ENCODE measurements around the gene EDIL3. TPM values are rescaled to one million over a fixed set of nuclear protein-coding genes. Genes with fewer than 3 reads are reported as not detected.
"Not testable (repeated sequence)": the region's sequence is repeated elsewhere in the genome, so short reads cannot be mapped to it uniquely, and the experiment has no call there.

EDIL3 gene
- polyA plus RNA-seq, 3 donors, result 44.2 to 46.8 (median 44.6) TPM

DNA sequence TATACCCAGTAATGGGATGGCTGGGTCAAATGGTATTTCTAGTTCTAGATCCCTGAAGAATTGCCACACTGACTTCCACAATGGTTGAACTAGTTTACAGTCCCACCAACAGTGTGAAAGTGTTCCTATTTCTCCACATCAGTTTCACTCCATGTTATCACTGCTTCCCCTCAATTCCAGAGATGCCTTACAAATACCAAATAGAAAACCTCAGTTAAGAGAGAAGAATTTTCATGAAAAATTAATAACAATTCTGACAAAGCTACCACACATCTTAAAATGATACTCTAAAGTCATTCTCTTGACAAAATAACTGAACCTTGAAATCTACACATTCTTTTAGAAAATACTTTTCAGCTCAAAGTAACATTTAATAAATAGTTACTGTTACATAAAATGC lies 74.8 kb downstream of the EDIL3 start:
- DNase-seq, result not testable (repeated sequence)

DNA sequence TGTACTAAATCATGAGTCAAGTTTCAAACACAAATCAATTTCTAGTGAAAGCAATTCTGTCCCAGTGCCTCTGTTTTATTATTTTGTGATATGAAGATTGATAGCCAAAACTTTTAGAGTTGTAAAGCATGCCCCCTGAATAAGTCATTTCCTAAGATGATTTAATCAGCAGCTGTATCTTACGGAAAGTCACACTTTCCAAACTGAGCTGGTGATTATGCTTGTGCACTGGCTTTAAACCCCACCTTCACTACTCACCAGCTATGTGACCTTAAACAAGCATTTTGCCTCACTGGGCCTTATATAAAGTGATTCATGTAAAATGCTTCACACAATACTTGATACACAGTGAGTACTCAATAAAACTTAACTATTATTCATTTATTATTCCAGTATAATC lies 78.1 kb downstream of the EDIL3 start:
- no peak for DNase-seq

GRCh38 chr5:84304599-84304998 lies 80.1 kb downstream of the EDIL3 start:
- no peak for DNase-seq

- DNase-seq, result no peak
These were observed 81.4 kb downstream of the EDIL3 start for GRCh38 chr5:84303315-84303714.

DNA sequence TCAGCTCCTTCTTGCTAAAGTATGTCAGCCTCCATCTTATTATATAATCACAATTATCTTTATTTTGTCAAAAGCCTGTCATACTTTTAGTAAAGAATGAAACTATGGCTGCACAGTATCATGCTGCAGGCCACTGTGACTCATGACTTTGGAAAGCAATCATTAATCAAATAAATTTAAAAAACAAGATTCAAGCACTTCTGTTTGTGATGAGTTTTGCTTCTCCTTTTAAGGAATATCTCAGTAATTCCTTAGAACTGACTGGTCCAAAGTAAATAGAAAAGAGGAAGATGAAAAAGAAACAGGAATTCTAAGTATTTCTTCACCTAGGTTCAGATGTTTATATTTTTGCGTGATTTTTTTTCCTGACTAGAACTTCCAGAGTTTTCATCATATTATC lies 83.1 kb downstream of the EDIL3 start:
- no peak for DNase-seq

DNA sequence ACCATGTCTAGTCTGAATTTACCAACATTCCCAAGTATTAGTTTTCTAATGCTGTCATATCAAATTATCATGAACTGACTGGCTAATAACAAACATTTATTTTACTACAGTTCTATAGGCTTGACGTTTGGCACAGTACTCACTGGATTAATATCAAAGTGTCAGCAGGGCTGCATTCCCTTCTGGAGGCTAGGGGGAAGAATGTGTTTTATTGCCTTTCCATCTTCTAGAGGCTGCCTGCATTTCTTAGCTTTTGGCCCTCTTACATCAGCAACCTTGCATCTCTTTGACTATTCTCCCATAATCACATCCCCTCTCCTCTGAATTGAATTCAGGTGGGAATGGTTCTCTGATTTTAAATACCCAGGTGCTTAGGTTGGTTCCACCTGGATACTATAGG lies 84.7 kb downstream of the EDIL3 start:
- no peak for DNase-seq

DNA sequence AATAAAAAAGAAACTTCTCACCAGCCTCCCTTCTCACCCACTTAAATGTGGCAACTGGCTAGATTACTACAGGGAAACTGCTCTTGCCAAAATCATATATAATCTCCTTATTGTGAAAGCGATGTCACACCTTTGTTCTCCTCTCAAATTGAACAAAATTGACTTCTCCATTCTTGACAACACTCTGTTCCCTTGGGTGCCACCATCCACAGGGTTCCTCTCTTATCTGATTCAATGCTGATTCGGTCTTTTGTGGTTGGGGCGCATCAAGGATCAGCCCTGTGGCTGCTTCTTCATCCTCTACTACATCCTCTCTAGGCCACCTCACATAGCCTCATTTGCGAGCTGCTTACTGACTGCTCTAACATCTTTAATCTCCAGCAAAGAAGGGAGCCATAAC lies 86.1 kb downstream of the EDIL3 start:
- no peak for DNase-seq

DNA sequence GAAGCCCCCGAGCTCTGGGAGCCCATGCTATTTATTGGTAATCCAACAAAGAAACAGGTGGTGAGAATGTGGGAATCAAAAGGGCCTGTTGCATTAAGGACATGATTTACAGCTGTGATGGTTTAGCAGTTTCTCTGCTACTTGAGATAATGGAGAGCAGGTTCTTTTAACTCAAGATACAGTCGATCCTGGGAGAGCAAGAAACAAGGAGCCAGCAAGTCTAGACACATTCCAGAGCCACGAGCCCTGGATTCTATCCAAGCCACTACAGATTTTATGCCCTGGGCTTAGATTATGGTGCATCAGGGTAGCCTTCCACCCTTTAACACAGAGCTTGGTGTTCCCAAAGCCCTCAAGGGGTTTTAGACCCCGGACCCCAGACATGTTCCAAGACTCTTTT lies 87.0 kb downstream of the EDIL3 start:
- not testable (repeated sequence) for DNase-seq

DNA sequence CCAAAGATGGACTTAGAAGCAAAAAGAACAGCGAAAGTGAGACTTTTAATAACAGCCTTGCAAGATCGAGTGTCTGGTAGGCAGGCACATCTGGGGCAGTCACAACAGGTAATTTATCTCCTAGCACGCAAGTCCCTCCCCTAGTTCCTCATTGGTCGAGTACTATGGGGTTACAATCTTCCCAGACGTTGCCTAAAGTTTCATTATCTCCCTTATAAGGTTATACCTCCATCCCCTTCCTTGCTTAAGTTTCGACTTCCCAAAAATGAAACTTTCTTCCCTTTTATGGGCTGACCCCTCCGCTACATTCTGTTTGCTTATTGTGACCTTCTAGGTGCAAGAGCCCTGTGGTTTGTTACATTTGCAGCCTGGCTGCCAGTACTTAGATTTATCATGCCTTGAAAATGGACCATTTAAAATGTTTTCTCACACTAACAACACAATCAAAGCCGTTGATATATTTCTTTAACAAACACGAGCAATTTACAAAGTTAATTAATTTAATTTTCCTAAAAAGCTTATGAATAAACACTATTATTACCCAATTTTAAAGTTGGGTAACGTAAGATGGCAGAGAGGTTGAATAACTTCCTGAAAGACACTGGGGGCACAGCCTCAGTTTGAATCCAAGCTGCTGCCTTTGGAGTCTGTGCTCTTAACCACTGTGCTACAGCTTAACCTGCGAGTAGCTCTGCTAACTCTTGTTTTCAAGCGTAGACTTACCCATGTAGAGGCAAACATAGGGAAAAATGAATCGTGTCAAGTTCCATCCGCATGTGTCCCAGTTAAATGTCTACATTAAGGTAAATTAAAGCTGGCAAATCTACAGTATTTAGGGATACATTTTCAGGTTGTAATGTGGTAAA lies 91.7 kb downstream of the EDIL3 start:
- no peak for DNase-seq

DNA sequence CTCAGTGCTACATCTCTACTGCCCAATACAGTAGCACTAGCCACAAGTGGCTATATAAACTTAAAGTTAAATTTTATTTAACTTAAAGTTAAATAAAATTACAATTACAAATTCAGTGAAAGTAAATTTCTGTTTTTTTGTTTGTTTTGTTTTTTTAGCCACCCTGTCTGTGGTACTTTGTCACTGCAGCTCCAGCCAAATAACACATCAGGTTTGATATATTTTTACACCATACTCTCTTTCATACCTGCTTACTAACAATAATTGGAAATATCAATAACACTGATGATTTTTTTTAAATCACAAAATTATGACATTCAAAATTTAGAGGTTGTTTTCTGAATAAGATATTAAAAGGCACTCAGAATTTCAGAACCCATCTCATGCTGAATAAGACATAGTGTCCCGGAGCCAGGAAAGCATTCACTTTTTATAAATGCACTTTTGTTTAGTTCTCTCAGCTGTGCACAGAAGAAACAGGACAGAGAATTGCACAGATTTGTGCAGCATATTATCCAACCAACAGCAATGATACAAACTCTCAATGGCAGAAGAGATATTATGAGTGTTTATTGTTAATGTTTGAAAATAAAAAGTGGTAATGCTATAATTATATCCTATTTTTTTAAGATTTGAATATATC lies 92.6 kb downstream of the EDIL3 start:
- DNase-seq, result no peak

GRCh38 chr5:84290673-84291072 lies 94.0 kb downstream of the EDIL3 start:
- DNase-seq, result no peak

GRCh38 chr5:84290161-84290560 lies 94.5 kb downstream of the EDIL3 start:
- no peak for DNase-seq

- DNase-seq, result no peak
These were observed 96.7 kb downstream of the EDIL3 start for GRCh38 chr5:84287951-84288350.

GRCh38 chr5:84286662-84287061 lies 98.0 kb downstream of the EDIL3 start:
- no peak for DNase-seq

- peak; percentile 20 for DNase-seq
These were observed 98.7 kb downstream of the EDIL3 start for GRCh38 chr5:84285641-84286637.

GRCh38 chr5:84281383-84281782 lies 103.3 kb downstream of the EDIL3 start:
- no peak for DNase-seq

GRCh38 chr5:84279234-84279633 lies 105.4 kb downstream of the EDIL3 start:
- no peak for DNase-seq

- DNase-seq, result no peak
These were observed 109.1 kb downstream of the EDIL3 start for GRCh38 chr5:84275609-84276008.

DNA sequence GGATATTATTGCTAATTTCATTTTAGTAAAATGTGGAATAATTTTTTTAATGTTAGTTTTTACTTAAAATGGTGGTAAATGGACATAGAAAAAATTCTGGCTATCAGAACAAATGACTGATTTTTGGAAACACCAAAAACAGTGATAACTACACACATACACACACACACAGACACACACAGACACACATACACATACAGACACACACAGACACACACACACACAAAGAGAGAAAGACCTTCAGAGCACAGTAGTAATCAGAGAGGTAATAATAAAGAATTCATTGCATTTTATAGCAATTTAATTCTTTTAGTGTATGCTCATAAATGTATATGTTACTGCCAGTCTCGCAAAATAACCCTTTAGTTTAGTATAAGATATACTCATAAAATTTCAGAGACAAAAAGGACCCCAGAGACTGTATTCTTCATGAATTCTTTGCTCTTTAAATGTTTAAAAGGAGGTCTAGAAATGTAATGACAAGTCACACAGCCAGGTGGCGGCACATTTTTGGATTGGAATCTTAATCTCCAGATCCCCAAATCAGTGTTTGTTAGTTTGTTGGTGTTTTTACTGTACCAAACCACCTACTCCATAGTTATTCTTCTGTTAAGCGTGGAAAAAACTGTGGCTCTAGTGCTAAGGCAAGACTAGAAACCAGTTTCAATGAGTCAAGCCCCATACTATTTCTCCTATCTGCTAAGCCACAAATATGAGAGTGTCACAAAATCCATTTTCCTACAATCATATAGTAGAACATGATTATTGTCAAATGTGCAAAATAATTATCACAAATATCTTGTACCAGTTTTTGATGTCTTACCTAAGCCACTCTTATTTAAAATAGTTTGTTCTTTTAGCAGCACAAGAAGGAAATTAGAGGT lies 109.9 kb downstream of the EDIL3 start:
- no peak for DNase-seq

DNA sequence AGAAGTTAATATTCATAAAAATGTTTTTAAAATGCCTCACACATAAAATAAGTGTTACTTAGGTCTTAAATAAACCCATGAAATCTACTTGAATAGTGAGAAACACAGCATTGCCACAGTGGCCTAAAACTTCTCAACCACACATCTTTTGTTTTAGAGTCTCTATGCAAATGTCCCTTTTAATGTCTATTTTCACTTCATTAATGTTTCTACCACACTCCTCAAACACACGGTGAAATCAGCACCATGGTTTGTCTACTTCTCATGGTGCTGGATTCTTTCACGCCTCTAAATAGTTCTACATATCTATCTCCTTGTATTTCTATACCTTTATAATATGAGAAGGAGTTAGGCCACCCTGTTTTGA lies 111.2 kb downstream of the EDIL3 start:
- DNase-seq, result no peak
